HG03064 (cell line): ENCODE results near the gene MTHFD1L.

Experiments
- ATAC-seq: cut with Tn5 transposase; IDR thresholded peaks from one replicate; pipeline ENCODE4 v1.9.1; 2021; ENCODE audit warnings: low read depth; ENCODE audit not compliant: unreplicated experiment

MTHFD1L gene

GRCh38 chr6:150865043-150865405 is 478 bp upstream of the MTHFD1L start:
- ATAC-seq, result no peak

- peak; percentile 75 for ATAC-seq
Measured at GRCh38 chr6:150866147-150866990, 867 bp downstream of the MTHFD1L start.

GRCh38 chr6:150866991-150867501 is 1.5 kb downstream of the MTHFD1L start:
- no peak for ATAC-seq

- ATAC-seq, result no peak
Measured at GRCh38 chr6:150868759-150869158, 3.3 kb downstream of the MTHFD1L start.

GRCh38 chr6:150874179-150874578 is 8.7 kb downstream of the MTHFD1L start:
- ATAC-seq, result no peak

- ATAC-seq, result no peak
Measured at GRCh38 chr6:150875841-150876240, 10.3 kb downstream of the MTHFD1L start.

GRCh38 chr6:150876598-150876997 is 11.1 kb downstream of the MTHFD1L start:
- no peak for ATAC-seq

- no peak for ATAC-seq
Measured at GRCh38 chr6:150877928-150878327, 12.4 kb downstream of the MTHFD1L start.

GRCh38 chr6:150878347-150879213 is 13.1 kb downstream of the MTHFD1L start:
- no peak for ATAC-seq

GRCh38 chr6:150880336-150880735 is 14.8 kb downstream of the MTHFD1L start:
- no peak for ATAC-seq

GRCh38 chr6:150881911-150882481 is 16.5 kb downstream of the MTHFD1L start:
- no peak for ATAC-seq

GRCh38 chr6:150883521-150883920 is 18.0 kb downstream of the MTHFD1L start:
- no peak for ATAC-seq

- ATAC-seq, result no peak
Measured at GRCh38 chr6:150886155-150886554, 20.7 kb downstream of the MTHFD1L start.

GRCh38 chr6:150887978-150888563 is 22.6 kb downstream of the MTHFD1L start:
- no peak for ATAC-seq

- no peak for ATAC-seq
Measured at GRCh38 chr6:150890346-150890745, 24.8 kb downstream of the MTHFD1L start.

GRCh38 chr6:150891888-150892485 is 26.5 kb downstream of the MTHFD1L start:
- ATAC-seq, result no peak

GRCh38 chr6:150894191-150894744 is 28.8 kb downstream of the MTHFD1L start:
- no peak for ATAC-seq

GRCh38 chr6:150894935-150895552 is 29.5 kb downstream of the MTHFD1L start:
- peak; percentile 45 for ATAC-seq

GRCh38 chr6:150895928-150896632 is 30.6 kb downstream of the MTHFD1L start:
- ATAC-seq, result no peak
